Mononuclear cell (primary cell): Measurements from ENCODE around the gene CEACAM1. TPM values are rescaled to one million over a fixed set of nuclear protein-coding genes. Genes with fewer than 3 reads are reported as not detected.

Experiments used
- H3K27me3 ChIP-seq: 2 replicates; pipeline ENCODE4 v1.6.0; 2011; ENCODE audit warnings: low read length, control low read depth; ENCODE audit not compliant: insufficient read depth
- H3K4me1 ChIP-seq: 2 replicates; pipeline ENCODE4 v1.5.1; 2011; ENCODE audit warnings: mild to moderate bottlenecking, low read length, control low read depth; ENCODE audit not compliant: insufficient read depth
- H3K4me3 ChIP-seq: 2 replicates; pipeline ENCODE4 v1.5.1; 2011; ENCODE audit warnings: mild to moderate bottlenecking, low read length, moderate library complexity
- H3K9me3 ChIP-seq: 2 replicates; pipeline ENCODE4 v1.5.1; 2011; ENCODE audit warnings: low read depth, mild to moderate bottlenecking, control low read depth, low read length
- total RNA-seq: library from RNA; depleted of rRNA; stranded (reverse); fragments of >200 nt; gene quantifications from one replicate; pipeline ENCODE4 v1.2.3, GENCODE V29; 2012

Gene CEACAM1
- total RNA-seq, 1 donor: 1.9 TPM

DNA sequence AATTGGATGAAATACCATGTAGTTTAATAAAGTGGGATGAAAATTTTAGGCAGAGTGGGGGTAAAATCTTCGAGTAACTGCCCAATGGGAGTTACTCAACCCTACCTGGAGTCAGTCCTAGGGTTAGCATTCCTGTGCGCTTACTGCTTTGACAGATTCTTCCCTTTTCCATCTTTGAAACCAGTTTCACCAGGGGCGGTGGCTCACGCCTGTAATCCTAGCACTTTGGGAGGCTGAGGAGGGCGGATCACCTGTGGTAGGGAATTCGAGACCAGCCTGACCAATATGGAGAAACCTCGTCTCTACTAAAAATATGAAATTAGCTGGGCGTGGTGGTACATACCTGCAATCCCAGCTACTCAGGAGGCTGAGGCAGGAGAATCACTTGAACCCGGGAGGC is 48.5 kb downstream of the CEACAM1 start:
- Histone ChIP-seq H3K27me3 (no peaks in the 10 kb centered on the region), H3K4me3 (no peak overlapping the region), H3K9me3 (no peaks in the 10 kb centered on the region), H3K4me1 (peaks cover 26% of the 10 kb centered on the region)

DNA sequence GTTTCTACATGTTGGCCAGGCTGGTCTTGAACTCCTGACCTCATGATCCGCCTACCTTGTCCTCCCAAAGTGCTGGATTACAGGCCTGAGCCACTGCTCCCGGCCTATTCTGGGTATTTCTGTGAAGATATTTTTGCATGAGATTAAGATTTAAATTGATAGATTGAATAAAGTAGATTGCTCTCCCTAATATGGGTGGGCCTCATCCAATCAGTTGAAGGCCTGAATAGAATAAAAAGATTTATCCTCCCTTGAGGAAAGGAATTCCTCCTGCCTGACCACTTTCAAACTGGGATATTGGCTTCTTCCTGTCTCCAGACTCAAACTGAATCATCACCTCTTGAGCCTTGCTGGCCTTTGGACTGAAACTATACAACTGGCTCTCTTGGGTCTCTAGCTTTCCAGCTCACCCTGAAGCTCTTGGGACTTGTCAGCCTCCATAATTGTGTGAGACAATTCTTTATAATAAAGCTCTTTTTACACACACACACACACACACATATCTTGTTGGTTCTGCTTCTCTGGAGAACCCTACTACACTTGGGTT is 49.4 kb downstream of the CEACAM1 start:
- H3K4me1 ChIP-seq: peaks cover 26% of the 10 kb centered on the region
- no peak overlapping the region for H3K4me3 ChIP-seq
- H3K9me3 ChIP-seq: no peaks in the 10 kb centered on the region
- H3K27me3 ChIP-seq: no peaks in the 10 kb centered on the region

DNA sequence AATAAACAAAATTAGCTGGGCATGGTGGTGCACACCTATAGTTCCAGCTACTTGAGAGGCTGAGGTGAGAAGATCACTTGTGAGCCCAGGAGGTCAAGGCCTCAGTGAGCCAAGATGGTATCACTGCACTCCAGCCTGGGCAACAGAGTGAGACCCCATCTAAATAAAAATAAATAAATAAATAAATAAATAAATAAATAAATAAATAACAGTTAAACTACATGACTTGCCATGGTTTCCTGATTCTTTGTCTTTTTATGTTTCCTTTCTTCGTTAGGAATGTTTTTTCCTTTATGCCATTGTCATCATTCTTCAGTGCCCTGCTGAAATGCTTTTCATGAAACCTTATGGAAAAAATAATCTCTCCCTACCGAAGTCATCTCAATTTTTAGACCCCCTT is 50.3 kb downstream of the CEACAM1 start:
- H3K4me1 ChIP-seq: peaks cover 26% of the 10 kb centered on the region
- no peak overlapping the region for H3K4me3 ChIP-seq
- no peaks in the 10 kb centered on the region for H3K9me3 ChIP-seq
- no peaks in the 10 kb centered on the region for H3K27me3 ChIP-seq

DNA sequence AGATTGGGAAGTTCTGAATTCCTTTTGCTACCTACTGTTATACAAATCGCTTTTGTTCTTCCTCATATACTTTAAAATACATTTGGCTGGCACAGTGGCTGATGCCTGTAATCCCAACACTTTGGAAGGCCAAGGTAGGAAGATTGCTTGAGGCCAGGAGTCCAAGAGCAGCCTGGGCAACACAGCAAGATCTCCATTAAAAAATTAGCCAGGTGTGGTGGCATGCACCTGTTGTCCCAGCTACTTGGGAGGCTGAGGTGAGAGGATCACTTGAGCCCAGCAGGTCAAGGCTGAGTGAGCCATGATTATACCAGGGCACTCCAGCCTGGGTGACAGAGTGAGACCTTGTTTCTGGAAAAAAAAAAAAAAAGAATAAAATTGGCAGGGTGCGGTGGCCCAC is 51.2 kb downstream of the CEACAM1 start:
- H3K9me3 ChIP-seq: no peaks in the 10 kb centered on the region
- H3K27me3 ChIP-seq: no peaks in the 10 kb centered on the region
- no peak overlapping the region for H3K4me3 ChIP-seq
- H3K4me1 ChIP-seq: peaks cover 26% of the 10 kb centered on the region

DNA sequence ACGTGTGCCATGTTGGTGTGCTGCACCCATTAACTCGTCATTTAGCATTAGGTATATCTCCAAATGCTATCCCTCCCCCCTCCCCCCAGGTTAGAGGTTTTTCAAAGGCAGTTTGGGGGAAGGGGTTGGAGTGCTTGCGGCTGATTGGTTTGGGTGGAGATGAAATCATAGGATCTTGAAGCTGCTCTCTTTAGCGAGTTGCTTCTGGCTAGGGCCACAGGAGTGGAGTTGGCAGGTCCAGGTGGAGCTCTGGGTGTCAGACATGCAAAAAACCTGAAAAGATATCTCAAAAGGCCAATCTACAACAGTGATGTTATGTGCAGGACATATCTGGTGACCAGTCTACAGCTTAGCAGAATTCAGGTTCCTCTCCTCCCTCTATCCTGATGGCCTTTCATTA is 52.9 kb downstream of the CEACAM1 start:
- peaks cover 10% of the 10 kb centered on the region for H3K4me1 ChIP-seq
- no peaks in the 10 kb centered on the region for H3K27me3 ChIP-seq
- no peak overlapping the region for H3K4me3 ChIP-seq
- H3K9me3 ChIP-seq: no peaks in the 10 kb centered on the region

DNA sequence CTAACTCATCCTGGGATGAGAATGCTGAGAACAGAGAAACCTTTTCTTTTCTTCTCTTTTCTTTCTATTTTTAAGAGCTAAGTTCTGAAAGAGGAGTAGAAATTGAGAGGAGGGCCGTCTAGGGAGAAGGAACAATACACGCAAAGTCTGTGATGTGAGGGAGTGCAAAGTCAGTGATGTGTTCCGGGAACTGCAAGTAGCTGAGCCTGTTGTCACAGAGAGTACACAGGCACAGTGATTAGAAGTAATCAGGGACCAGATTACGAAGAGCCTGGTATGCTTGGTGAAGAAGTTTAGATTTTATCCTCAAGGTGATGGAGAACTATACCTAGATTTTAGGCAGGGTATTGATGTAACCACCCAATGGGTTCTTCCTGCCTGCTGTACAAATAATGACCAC is 53.5 kb downstream of the CEACAM1 start:
- no peaks in the 10 kb centered on the region for H3K9me3 ChIP-seq
- H3K4me3 ChIP-seq: no peak overlapping the region
- H3K4me1 ChIP-seq: peaks cover 9% of the 10 kb centered on the region
- H3K27me3 ChIP-seq: no peaks in the 10 kb centered on the region

DNA sequence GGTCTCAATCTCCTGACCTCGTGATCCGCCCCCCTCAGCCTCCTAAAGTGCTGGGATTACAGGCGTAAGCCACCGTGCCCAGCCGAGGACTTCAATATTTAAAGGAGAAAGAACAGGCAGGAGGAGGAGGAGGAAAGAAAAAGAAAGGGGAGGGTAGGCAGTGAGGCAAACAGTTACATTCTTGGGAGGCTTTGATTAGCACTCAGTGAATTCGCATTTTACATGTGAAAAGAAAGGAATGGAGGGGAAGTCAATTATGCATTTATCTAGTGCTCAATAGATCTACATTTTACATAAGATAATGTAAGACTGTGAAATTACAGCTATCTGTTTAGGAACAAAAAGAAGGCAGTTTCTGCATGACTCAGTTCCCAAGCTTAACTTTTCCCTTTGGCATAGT is 54.6 kb downstream of the CEACAM1 start:
- no peaks in the 10 kb centered on the region for H3K9me3 ChIP-seq
- no peaks in the 10 kb centered on the region for H3K27me3 ChIP-seq
- H3K4me3 ChIP-seq: no peak overlapping the region
- H3K4me1 ChIP-seq: peaks cover 12% of the 10 kb centered on the region

DNA sequence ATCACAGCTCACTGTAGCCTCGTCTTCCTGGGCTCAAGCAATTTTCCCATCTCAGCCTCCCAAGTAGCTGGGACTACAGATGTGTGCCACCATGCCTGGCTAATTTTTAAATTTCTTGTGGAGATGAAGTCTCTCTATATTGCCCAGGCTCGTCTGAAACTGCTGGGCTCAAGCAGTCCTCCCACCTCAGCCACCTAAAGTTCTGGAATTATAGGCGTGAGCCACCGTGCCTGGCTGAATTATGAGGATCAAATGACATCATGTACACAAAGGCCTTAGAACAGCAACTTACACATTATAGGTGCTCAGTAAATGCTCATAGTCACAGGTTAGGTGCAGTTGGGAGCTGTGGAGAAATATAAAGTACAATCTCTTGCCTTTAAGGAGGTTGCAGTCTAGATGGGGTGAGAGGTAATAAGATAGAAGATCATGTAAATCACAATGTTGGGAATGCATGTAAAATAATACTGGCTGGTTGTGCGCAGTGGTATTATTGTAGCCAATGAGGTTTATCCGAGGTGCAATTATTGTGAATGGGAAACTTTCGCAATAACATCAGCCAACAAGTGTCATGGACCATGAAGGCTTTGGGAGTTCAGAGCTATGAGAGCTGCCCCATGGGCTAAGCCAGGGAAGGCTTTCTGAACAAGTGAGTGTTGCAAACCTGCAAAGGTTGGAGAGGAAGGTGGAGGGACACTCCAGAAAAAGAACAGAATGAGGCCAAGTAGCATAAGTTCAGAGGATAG is 55.7 kb downstream of the CEACAM1 start:
- H3K27me3 ChIP-seq: no peaks in the 10 kb centered on the region
- H3K4me1 ChIP-seq: peaks cover 13% of the 10 kb centered on the region
- H3K9me3 ChIP-seq: no peaks in the 10 kb centered on the region
- H3K4me3 ChIP-seq: no peak overlapping the region

DNA sequence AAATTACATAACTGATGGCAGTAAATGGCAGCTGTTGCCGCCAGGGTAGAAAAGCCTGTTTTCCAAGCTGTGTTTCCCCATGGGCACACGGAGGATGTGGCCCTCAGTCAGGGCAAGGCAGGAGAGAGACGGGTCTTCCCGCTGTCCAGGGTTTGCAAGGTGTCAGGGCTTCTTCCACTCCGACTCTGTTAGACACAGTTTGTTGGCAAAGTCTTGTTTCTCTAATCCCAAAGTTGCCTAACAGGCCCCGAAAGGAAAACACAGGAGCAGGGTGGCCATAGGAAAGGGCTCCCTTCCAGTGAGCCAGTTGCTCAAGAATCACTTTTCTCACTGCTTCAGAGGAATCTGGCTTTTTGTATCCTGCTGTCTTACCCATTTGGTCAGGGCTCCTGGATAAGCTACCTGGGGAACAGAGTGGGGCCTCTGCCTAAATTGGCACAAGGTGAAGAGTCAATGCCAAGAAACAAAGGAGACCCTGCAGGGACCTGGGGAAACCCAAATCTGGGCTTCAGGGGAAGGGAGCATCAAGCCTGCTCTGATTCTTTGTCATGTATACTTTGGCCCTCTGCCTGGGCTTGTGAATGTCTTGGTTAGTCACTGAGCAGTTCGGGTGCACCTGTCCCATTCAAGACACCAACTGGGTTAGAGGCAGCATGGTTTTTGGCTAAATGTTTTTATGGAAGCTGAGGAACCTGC is 56.6 kb downstream of the CEACAM1 start:
- H3K4me3 ChIP-seq: no peak overlapping the region
- peaks cover 22% of the 10 kb centered on the region for H3K4me1 ChIP-seq
- H3K9me3 ChIP-seq: no peaks in the 10 kb centered on the region
- no peaks in the 10 kb centered on the region for H3K27me3 ChIP-seq

DNA sequence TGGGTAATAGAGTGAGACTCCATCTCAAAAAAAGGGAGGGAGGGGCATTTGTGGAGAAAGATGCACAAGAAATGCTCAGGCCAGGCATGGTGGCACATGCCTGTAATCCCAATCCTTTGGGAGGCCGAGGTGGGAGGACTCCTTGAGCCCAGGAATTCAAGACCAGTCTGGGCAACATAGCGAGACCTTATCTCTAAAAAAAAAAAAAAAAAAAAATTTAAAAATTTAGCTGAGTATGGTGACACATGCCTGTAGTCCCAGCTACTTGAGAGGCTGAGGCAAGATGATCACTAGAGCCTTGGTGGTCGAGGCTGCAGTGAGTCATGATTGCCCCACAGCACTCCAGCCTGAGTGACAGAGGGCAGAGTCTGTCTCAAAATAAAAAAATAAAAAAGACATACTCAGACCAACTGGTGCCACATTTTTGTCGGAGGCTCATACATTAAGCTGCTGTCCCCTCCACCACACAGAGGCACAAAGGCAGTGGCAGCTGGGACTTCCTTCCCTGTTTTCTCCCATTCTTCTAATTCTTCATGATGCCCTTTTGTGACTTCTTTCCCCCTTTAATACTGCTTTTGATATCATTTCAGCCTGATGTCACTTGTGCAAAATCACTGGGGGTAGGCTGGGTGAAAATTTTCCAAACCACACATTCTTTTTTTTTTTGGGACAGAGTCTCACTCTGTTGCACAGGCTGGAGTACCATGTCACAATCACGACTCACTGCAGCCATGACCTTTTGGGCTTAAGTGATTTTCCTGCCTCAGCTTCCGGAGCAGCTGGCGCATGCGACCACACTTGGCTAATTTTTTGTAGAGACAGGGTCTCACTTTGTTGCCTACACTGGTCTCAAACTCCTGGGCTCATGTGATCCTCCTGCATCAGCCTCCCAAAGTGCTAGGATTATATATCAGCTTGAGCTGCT is 58.7 kb downstream of the CEACAM1 start:
- no peaks in the 10 kb centered on the region for H3K9me3 ChIP-seq
- H3K4me1 ChIP-seq: peaks cover 39% of the 10 kb centered on the region
- no peak overlapping the region for H3K4me3 ChIP-seq
- H3K27me3 ChIP-seq: no peaks in the 10 kb centered on the region

DNA sequence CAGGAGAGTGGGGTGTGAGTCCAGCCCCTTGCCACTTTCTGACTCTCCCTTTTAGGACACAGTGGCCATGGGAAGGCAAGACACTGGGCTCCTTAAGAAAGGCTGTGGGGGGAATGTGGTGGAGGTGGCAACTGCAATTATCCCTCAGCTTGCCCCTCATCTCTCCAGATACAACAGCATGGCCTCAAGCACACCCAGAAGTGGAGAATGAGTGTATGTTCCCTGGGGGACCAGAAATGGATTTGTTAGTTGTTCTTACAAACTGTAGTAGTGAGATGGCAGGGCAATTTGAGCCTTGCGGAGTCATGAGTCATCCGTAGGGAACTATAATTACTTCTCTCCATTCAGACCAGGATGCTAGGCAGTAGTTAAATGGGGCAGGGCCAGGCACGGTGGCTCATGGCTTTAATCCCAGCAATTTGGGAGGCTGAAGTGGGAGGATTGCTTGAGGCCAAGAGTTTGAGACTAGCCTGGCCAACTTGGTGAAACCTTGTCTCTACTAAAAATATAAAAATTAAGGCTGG is 59.9 kb downstream of the CEACAM1 start:
- Histone ChIP-seq H3K27me3 (no peaks in the 10 kb centered on the region), H3K9me3 (no peaks in the 10 kb centered on the region), H3K4me3 (no peak overlapping the region), H3K4me1 (peaks cover 39% of the 10 kb centered on the region)

DNA sequence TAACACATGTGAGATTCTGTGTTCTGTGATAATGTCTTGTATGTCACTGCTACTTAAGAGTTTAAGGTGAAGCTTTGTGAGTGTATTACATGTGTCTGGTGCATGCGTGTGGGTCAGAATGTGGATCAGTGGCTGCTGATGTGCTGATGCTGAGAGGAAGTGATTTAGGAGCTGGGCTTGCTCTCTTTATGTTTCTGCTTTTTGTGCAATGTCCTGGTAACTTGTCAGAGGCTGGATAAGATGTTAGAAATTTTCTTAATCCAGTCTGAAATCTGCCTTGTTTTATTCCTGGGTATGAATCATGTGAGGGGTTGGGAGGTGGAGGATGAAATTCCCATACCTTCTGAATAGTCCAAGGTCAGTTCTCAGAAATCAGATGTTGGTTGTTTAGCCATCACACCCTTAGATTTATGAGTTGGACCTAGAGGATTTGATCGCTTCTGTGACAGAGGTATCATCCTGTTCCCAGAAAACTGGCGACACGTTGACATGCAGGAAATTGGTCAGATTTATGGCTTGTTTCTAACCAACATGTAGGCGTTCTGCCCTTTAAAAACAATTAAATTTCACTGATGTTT is 61.0 kb downstream of the CEACAM1 start:
- Histone ChIP-seq H3K4me1 (peaks cover 45% of the 10 kb centered on the region), H3K27me3 (no peaks in the 10 kb centered on the region), H3K9me3 (no peaks in the 10 kb centered on the region), H3K4me3 (no peak overlapping the region)

DNA sequence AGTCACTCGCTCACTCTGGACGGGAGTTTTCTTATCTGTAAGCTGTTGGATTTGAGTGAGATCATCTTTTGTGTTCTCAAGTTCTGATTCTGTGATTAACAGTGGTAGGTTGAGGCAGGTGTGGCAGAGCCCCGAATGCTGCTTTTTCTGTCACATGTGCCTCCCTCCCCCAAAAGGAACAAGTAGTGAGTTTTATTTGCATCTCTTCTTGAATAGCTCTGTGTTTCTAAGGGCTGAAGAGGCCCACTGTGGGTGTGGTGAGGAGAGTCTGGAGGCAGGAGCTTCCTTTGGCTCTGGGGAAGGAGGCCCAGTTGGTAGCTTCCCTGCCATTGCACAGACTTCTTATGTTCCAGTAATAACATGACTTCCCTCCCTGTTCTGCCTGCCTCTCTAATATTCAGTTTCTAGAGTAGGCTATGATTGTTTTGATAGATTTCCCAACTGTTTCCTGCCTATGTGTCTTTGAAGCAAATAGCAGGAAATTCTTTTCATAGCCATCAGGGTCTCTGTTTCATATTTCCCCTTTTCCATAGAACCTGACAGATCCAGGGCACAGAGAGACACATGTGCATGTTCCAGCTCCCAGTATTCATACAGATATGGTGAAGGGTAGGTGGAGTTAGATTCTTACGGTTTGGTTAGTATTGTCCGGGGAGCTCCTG is 61.6 kb downstream of the CEACAM1 start:
- H3K27me3 ChIP-seq: no peaks in the 10 kb centered on the region
- peaks cover 48% of the 10 kb centered on the region for H3K4me1 ChIP-seq
- H3K9me3 ChIP-seq: no peaks in the 10 kb centered on the region
- H3K4me3 ChIP-seq: no peak overlapping the region

DNA sequence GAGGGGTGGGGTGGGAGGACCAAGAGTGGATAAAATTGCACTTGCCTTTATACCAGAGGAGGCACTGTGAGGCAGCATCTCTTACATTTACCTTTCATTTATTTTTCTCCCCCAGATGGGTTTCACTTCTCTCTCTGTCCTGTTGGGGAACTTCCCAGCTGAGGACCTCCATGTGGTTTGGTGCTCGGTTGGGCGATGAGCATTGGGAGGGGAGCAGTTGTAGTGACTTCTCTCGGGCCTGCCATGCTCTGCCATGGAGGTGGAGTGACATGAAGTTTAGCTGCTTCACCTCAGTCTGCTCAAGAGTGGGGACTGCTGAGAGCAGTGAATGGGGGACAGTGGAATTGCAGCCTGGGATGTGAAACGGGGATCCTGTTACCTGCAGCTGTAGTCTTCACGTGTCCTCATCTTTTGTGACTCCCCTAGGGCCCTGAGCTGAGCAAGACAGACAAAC is 62.4 kb downstream of the CEACAM1 start:
- no peaks in the 10 kb centered on the region for H3K27me3 ChIP-seq
- no peaks in the 10 kb centered on the region for H3K9me3 ChIP-seq
- peaks cover 48% of the 10 kb centered on the region for H3K4me1 ChIP-seq
- no peak overlapping the region for H3K4me3 ChIP-seq
